Gastrocnemius medialis (tissue), 4 donors: ENCODE data around the gene KRT75. TPM values are rescaled to one million over a fixed set of nuclear protein-coding genes. Genes with fewer than 3 reads are reported as not detected.

Experiments
- ATAC-seq, 2 donors: fragments of 150-250 bp; one replicate each; pipeline ENCODE4 v1.9.1; 2016
- DNase-seq, 2 donors: peaks; one replicate each; pipeline ENCODE4 v3.0.0-alpha.2; 2019
- H3K27ac ChIP-seq, 4 donors: fragments of 200-600 bp; sonication (generic); 1 replicate in 1 of 4; 2 replicates in 3 of 4; pipeline ENCODE4 v1.5.1; 2016 to 2018; ENCODE audit warnings: mild to moderate bottlenecking in 2 of 4, moderate library complexity in 1 of 4
- H3K27me3 ChIP-seq, 3 donors: fragments of 200-600 bp; sonication (generic) in 2 of 3; 1 replicate in 1 of 3; 2 replicates in 2 of 3; pipeline versions ENCODE4 v1.5.1 to v1.6.0; 2016 to 2019; ENCODE audit warnings: mild to moderate bottlenecking in 1 of 3, moderate library complexity in 1 of 3
- H3K36me3 ChIP-seq, 2 donors: fragments of 200-600 bp; sonication (generic) in 1 of 2; one replicate each; pipeline ENCODE4 v1.5.1; 2017 to 2018
- H3K4me1 ChIP-seq, 2 donors: fragments of 200-600 bp; sonication (generic) in 1 of 2; one replicate each; pipeline ENCODE4 v1.5.1; 2016 to 2017; ENCODE audit warnings: mild to moderate bottlenecking in 2 of 2
- H3K4me3 ChIP-seq, 4 donors: fragments of 200-600 bp; sonication (generic) in 3 of 4; 1 replicate in 1 of 4; 2 replicates in 3 of 4; pipeline ENCODE4 v1.5.1; 2016 to 2019; ENCODE audit warnings: mild to moderate bottlenecking in 2 of 4
- H3K9me3 ChIP-seq, 3 donors: fragments of 200-600 bp; sonication (generic) in 2 of 3; 1 replicate in 1 of 3; 2 replicates in 2 of 3; pipeline ENCODE4 v1.5.1; 2016 to 2019
- CTCF ChIP-seq, 5 experiments: fragments of 450-650 bp in 3 of 5; fragments of 200-600 bp in 2 of 5; sonication (generic) in 2 of 5; IDR thresholded peaks in 4 of 5; conservative IDR thresholded peaks in 1 of 5; 1 replicate in 4 of 5; 2 replicates in 1 of 5; pipeline ENCODE4 v1.5.1; 2016 to 2019; ENCODE audit warnings: antibody characterized with exemption in 5 of 5, mild to moderate bottlenecking in 3 of 5, moderate library complexity in 3 of 5
- POLR2A ChIP-seq, 2 donors: fragments of 450-650 bp; IDR thresholded peaks; one replicate each; pipeline ENCODE4 v1.6.1; 2017; ENCODE audit warnings: antibody characterized with exemption in 2 of 2, mild to moderate bottlenecking in 2 of 2, moderate library complexity in 2 of 2
- in situ Hi-C, 4 donors: fragments of 200-750 bp; cut with MboI; loops; one replicate each; pipeline versions ENCODE4 v1.15.0 to v1.8.0; 2017; ENCODE audit warnings: low sequenced_read_pairs in 4 of 4
- intact Hi-C: fragments of 100-400 bp; cut with DNase I; formaldehyde crosslinking; loops from one replicate; pipeline ENCODE4 v1.15.1; 2023; ENCODE audit warnings: low total_unique reads
- total RNA-seq, 4 donors: library from RNA; depleted of rRNA; stranded (reverse); fragments of >200 nt; gene quantifications; one replicate each; pipeline versions ENCODE4 v1.1.0 to v1.2.3, GENCODE V29; 2016

The KRT75 gene
- total RNA-seq, 4 donors from 2014 or later = not detected

- intact Hi-C loops (no loop called here), in situ Hi-C loops (loop anchor here in 1 of 4 donors (25.0 kb wide), 1 partner anchor 604 kb away; no protein-coding TSS in a partner anchor)
- no peak for TF ChIP-seq POLR2A (IDR thresholded peaks at IDR 0.05)
- TF ChIP-seq CTCF (IDR thresholded peaks at IDR 0.05 in 4 of 5, conservative IDR thresholded peaks at IDR 0.05 in 1 of 5) = no peak
- H3K4me1 ChIP-seq = no peaks in the 10 kb centered on the region
- no peak for ATAC-seq
- no peak for DNase-seq
- no peaks in the 10 kb centered on the region for H3K27me3 ChIP-seq
- H3K27ac ChIP-seq = no peak overlapping the region
- no peaks in the 10 kb centered on the region for H3K9me3 ChIP-seq
- H3K36me3 ChIP-seq = no peaks in the 10 kb centered on the region
- H3K4me3 ChIP-seq = no peak overlapping the region
Measured at GRCh38 chr12:52383331-52383730, 50.8 kb downstream of the KRT75 start.

GRCh38 chr12:52382854-52383253, 51.3 kb downstream of the KRT75 start:
- intact Hi-C loops (no loop called here), in situ Hi-C loops (loop anchor here in 1 of 4 donors (25.0 kb wide), 1 partner anchor 604 kb away; no protein-coding TSS in a partner anchor)
- Histone ChIP-seq H3K27ac (no peak overlapping the region), H3K4me1 (no peaks in the 10 kb centered on the region), H3K36me3 (no peaks in the 10 kb centered on the region), H3K27me3 (no peaks in the 10 kb centered on the region), H3K4me3 (no peak overlapping the region), H3K9me3 (no peaks in the 10 kb centered on the region)
- TF ChIP-seq POLR2A (IDR thresholded peaks at IDR 0.05) (no peak), CTCF (IDR thresholded peaks at IDR 0.05 in 4 of 5, conservative IDR thresholded peaks at IDR 0.05 in 1 of 5) (no peak)
- DNase-seq (no peak), ATAC-seq (no peak)

- no peaks in the 10 kb centered on the region for H3K36me3 ChIP-seq
- H3K27me3 ChIP-seq = no peaks in the 10 kb centered on the region
- TF ChIP-seq CTCF (IDR thresholded peaks at IDR 0.05 in 4 of 5, conservative IDR thresholded peaks at IDR 0.05 in 1 of 5) (no peak), POLR2A (IDR thresholded peaks at IDR 0.05) (no peak)
- intact Hi-C loops = no loop called here
- in situ Hi-C loops = loop anchor here in 1 of 4 donors (25.0 kb wide), 1 partner anchor 606 kb away; no protein-coding TSS in a partner anchor
- H3K9me3 ChIP-seq = no peaks in the 10 kb centered on the region
- H3K4me3 ChIP-seq = no peak overlapping the region
- H3K27ac ChIP-seq = no peak overlapping the region
- H3K4me1 ChIP-seq = no peaks in the 10 kb centered on the region
- ATAC-seq (no peak), DNase-seq (no peak)
Measured at GRCh38 chr12:52381206-52381605, 53.0 kb downstream of the KRT75 start.

- no peak overlapping the region for H3K4me3 ChIP-seq
- DNase-seq = no peak
Measured at GRCh38 chr12:52380271-52380694, 53.9 kb downstream of the KRT75 start.

More at GRCh38 chr12:52380271-52380694, 53.9 kb downstream of the KRT75 start:
- Histone ChIP-seq H3K27me3 (no peaks in the 10 kb centered on the region), H3K27ac (no peak overlapping the region), H3K36me3 (no peaks in the 10 kb centered on the region), H3K4me1 (no peaks in the 10 kb centered on the region), H3K9me3 (no peaks in the 10 kb centered on the region)
- no peak for TF ChIP-seq POLR2A (IDR thresholded peaks at IDR 0.05)
- no peak for TF ChIP-seq CTCF (IDR thresholded peaks at IDR 0.05 in 4 of 5, conservative IDR thresholded peaks at IDR 0.05 in 1 of 5)
- ATAC-seq = no peak
- in situ Hi-C loops (loop anchor here in 1 of 4 donors (25.0 kb wide), 1 partner anchor 607 kb away; no protein-coding TSS in a partner anchor), intact Hi-C loops (no loop called here)
